Stimulated activated CD8-positive, alpha-beta memory T cell treated with anti-CD3 and anti-CD28 coated beads, Interleukin-7, amount 100 ng/mL, for 48 hours (primary cell): Measurements from ENCODE around the gene RALA.
A peak's percentile ranks its signal among the peaks of the same experiment; 100 is the strongest.

Experiments
- DNase-seq, 2 donors: peaks; one replicate each; pipeline ENCODE4 v3.0.0-alpha.2; 2020; ENCODE audit warnings: low read depth in 1 of 2; ENCODE audit errors: extremely low read depth in 1 of 2

RALA gene, protein sequence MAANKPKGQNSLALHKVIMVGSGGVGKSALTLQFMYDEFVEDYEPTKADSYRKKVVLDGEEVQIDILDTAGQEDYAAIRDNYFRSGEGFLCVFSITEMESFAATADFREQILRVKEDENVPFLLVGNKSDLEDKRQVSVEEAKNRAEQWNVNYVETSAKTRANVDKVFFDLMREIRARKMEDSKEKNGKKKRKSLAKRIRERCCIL

DNA sequence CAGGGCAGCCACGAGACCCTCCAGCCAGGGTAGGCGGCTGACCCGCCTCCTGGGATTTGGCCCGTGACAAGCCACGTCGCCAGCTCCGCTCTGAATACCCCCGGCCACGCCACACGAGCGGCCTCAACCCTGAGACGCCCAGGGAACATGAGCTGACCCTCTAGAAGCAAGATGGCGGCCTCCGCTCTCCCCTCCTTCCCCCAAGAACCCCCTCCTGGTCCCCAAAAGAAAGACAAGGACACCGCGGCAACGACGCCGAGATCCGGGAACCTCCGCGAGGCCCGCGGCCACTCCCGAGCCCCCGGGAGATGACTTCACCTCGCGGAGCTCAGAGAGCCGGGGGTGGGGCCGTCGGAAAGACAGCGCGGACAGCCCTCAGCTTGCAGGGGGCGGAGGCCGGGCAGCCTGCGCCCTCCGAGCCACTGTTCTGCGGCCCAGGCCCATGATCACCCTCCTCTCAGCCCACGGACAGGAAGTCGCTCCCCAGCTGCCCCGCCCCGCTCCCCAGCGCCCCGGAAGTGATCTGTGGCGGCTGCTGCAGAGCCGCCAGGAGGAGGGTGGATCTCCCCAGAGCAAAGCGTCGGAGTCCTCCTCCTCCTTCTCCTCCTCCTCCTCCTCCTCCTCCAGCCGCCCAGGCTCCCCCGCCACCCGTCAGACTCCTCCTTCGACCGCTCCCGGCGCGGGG is at the start of gene RALA:
Gene RALA (plus strand): TSS at position 526 of the 685 bp plus-strand sequence. CDS start 63,096 bp downstream, outside the sequence.
- peak; percentile 88 for DNase-seq

DNA sequence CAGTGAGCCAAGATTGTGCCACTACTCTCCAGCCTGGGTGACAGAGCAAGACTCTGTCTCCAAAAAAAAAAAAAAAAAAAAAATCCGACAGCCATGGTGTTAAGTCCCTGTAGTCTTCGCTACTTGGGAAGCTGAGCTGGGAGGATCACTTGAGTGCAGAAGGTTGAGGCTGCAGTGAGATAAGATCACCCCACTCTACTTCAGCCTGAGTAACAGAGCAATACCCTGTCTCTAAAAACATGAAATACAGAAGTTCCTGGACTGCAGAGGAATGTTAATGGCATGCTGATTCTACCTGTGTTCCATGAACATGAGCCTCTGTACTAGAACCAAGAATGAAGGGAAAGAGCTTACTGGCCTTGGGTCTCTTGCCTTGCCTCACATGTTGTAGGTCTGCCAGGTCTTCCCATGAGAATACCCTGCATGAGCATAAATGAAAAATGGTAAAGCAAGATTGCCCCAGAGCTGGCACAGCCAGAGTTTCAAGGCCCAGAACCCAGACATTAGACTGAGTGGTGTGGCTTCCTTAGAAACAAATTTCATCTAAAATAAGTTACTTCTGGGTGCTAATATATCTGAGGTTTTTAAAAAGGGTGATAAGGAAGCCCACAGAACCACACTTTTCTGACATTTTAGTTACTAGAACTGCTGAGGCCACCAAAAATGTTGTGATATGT is 48.6 kb upstream of the RALA start:
- DNase-seq: no peak

DNA sequence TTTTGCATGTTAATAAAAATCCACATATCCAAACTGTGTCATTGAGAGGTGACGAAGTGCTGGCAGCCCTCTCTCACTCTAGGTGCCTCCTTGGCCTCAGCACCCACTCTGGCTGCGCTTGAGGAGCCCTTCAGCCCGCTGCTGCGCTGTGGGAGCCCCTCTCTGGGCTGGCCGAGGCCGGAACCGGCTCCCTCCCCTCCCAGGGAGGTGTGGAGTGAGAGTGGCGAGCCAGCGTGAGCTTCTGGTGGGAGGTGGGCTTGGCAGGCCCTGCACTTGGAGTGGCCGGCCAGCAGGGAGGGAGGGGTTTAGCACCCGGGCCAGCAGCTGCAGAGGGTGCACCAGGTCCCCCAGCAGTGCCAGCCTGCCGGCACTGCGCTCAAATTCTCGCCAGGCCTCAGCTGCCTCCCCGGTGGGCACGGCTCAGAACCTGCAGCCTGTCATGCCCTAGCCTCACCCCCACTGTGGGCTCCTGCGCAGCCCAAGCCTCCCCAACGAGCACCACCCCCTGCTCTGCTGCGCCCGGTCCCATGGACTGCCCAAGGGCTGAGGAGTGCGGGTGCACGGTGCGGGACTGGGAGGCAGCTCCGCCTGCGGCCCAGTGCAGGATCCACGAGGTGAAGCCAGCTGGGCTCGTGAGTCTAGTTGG is 46.0 kb upstream of the RALA start:
- DNase-seq: no peak

DNA sequence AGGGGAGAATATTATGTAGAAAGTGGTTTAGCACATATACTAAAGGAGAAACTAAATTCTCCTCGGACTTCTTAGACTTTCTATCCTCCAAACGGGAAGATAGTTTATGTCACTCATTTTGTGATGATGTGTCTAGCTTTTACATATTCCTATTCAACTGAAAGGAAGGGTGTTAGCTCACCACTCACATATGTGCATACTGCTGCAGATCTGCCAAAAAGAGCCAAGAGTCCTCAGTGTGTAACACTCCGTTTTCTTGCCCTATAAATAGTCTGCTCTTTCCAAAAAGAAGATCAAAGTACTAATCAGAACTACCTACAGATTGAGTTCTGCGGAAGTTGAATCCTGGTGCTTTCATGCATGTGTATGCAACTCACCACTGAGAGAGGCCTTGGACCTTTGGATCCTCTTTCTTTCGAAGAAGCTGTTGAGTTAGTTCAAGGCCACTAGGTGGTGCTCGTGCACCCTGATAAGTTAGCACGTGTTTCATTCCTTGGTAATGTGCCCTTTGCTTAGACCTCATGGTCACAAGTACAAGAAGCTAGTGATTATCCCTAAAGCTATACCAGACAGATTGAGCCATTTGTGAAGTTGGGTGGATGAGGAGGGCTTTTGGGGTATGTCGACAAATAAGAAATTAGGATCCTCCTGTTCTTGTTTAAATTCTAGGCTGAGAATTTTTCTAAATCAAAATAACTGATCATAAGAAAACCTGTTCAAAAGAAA is 43.1 kb upstream of the RALA start:
- DNase-seq: peak; percentile 24 to 59

DNA sequence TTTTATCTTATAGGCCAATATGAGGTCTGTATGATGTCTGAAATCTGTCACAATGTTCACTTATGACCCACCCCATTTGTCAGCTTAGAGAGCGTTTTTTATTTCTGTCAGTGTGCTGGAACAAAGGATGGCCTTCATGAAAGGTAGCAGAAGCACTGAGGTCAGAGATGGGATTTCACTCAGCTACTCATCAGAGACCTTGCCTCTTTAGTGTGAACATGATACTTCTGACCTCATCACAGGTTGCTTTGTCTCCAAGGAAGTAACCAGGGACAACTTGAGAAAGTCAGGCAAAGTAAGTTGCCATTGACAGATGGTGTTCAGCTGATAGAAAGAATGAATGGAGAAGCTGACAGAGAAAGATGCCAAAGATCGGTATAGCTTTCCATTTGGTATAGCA is 40.8 kb upstream of the RALA start:
- DNase-seq: no peak

DNA sequence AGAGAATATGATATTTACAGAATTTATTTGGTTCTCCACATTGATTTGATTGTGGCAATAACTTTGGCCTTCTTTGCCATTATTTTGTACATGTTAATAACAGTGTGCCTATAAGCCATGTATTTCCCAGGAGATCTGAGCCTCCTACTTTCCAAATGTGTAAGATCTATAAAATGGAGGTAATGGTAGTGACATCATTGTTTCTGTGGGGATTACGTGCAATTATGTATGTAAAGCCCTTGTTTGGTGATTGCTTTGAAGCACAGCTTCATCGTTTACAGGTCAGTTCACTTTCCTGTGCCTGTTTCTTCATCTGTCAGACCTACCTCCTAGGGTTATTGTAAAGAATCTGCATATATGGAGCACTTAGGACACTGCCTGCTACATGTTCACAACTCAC is 39.8 kb upstream of the RALA start:
- no peak for DNase-seq

DNA sequence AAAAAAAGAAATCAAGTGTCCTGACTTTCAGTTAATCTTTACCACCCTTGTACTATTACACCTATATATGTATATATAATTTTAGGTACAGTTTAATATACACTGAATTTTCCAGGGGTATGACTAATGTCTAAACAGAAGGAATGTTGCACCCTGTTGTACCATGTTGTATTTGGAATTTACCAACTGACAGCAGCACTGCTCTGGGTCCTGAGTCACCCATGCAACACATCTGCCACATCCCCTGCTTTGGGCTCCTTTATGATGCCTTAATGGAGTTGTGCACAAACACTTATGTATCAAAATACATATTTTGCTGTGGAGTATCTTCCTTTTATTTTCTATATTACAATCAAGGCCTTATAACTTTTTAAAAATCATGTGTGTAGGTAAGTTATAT is 36.0 kb upstream of the RALA start:
- DNase-seq: no peak

DNA sequence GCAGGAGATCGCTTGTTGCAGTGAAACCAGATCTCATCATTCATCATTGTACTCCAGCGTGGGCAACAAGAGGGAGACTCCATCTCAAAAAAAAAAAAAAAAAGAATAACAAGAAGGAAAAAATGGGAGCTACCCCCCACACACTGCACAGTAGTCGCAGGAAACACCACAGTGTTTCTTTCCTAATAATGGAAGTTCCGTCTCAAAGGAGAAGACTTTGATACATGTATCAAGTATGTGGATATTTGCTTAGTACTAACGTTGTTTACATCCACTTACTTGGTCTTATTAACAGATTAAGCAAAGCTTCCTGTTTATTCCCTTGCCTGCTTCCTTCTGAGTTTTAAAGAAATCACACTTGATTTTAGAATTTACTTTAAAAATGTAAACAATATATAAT is 35.0 kb upstream of the RALA start:
- DNase-seq: no peak

DNA sequence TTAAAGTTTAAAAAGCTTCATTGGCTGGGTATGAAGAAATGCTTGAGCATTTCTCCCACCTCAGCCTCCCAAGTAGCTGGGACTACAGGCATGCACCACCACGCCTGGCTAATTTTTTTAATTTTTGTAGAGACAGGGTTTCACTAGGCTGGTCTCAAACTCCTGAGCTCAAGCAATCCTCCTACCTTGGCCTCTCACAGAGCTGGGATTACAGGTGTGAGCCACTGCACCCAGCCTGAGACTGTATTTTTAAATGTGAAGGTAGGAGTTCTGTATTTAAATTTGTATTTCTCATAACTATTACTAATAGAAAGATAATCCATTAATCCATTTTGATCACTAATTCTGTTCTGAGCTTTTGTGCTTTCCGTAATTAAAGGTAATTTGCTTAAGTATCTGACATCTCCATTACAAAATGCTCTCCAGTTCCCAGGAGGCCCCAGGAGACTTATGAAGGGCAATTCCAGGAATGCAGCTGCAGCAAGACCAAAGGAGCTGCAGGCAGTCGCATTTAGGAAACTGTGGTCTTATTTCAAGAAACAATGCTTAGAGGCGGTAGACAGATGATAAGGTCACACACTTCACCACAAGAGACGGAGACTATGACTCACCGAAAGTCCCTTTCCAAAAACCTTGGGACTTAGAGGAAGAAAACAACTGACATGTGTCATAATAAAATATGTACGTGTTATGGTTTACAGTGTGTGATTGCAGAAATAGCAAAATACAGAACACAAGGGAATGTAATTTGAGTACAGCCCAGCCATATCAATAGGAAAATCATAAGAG is 33.9 kb upstream of the RALA start:
- DNase-seq: peak; percentile 17 to 70

DNA sequence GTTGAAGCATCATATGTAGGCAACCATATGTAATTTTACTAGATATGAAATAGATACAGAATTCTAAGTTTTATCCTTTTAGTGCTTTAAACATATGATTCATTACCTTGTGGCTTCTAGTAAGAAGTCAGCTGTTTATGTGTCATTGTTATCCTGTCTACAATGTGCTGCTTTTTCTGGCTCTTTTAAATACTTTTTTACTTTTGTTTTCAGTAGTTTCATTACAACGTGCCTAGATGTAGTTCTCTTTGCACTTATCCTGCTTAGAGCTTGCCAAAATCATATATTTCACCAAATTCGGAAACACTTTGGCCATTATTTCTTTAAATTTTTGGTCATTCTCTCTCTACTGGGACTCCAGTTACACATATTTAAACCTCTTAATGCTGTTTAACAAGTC is 30.8 kb upstream of the RALA start:
- DNase-seq: no peak

DNA sequence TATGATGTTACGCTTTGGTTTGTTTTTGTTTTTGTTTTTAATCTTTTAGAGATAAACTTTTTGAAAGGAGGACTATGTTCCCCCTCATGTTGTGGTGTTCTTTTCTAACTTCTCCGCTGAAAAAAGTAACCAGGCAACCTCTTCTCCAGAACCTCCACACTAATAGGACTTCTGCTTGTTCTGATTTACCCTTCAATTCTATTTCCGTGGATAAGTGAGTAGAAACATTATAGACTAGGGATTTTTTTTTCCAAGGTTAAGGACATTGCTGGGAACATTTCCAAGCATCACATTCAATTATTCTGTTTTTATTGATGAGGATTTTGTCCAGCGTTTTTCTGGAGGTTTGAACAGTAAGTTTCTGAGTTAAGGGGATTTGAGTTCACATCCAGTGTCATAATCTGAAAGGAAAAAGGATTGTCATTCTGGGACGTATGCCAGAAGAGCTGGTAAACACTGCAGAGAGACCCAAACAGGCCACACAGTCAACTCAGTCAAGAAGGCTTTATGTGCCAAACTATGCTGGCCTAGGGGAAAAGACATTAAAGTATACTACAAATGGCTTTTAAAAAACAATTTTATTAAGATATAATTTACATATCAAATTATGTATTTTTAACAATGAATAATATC is 28.3 kb upstream of the RALA start:
- no peak for DNase-seq

DNA sequence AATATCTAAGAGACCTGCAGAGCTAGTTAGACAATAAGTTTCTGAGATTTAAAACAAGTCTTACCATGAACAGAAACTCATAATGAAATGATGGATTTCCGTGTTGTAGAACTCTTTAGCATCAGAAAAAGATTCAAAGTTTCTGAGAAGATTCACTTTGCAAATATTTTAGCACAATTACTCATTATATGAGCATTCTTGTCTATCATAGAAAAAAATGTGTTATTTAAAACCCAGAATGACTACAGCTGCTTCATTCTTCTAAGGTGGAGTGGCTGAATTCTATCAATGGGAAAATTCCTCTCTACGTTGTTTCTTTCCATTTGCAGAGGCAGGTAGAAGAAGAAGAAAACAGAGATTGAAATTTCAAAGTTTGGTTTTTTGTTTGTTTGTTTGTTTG is 21.0 kb upstream of the RALA start:
- DNase-seq: no peak

DNA sequence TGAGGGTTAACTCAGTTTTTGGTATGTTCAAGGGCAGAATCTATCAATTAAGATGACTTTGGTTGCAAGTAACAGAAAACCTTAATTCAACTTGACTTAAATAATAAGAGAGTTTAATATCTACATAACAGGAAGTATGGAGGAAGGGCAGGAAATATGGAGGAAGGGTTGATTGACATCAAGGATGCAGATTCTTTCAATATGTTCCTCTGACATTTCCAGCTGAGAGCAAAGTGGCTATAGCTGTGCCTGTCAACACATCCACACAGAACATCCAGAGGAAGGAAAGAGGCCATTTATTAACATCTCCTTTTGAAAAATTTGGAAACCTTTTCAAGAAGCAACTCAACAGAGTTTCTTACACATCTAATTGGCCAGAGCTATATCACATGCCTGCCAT is 19.4 kb upstream of the RALA start:
- no peak for DNase-seq

DNA sequence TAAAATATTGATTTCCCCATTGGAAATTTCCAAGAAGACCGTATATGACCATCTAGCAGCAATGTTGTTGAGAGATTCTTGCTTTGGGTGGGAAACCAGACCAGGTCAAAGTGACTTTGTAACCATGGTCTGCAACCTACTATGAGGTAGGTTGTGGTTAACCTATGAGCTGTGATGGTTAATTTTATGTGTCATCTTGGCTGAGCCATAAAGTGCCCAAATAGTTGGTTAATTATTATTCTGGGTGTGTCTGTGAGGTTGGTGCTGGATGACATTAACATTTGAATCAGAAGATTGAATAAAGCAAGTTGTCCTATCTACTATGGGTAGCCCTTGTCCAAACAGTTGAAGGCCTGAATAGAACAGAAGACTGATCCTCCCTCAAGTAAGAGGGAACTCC is 18.3 kb upstream of the RALA start:
- DNase-seq: no peak

DNA sequence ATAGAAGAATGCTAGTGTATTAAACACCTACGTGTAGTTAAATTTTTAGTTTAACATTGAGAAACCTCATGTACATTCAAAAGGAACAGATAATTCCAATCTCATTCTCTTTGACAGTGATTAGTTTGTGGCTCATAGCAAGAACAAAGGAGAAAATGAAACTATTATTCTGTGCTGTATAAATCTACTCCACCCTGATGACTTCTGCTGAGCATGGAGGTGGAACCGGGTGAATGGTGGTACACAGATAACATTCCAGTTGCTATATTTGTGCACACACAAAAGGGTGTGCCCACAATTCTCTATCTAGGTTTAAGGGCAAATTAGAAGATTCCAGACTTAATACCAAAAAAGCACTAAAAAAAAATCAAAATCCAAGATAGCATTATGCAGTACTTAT is 17.0 kb upstream of the RALA start:
- DNase-seq: no peak

DNA sequence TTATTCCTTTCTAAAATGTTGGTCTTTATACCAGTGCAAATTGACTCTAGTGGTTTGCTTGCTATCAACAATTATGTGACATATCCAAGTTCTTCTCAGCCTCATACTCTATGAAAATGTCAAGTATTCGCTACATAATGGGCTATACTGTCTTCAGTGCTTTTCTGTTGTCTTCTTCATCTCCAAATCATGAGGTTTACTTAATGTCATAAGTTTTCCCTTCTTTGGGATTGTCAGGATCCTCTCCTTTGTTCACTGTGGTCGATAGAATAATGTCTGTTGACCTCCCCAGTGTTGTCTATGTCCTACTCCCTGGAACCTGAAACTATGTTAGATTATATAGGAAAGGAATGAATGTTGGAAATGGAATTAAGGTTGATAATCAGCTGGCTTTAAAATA is 16.4 kb upstream of the RALA start:
- DNase-seq: no peak

DNA sequence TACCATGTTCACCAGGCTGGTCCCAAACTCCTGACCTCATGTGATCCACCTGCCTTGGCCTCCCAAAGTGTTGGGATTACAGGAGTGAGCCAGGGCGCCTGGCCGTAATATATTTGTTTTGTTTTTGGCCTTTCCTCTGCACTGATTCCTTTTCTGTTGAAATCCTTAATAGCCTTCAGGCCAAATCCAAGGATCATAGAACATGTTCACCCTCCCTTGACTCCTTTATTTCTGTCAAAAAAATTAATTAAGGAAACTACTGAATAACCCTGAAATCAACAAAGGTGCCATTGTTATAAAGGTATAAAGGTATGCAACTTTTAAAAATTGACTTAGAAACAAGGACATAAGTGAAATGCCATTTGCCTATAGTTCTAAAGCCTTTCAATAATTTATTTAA is 15.5 kb upstream of the RALA start:
- DNase-seq: no peak

DNA sequence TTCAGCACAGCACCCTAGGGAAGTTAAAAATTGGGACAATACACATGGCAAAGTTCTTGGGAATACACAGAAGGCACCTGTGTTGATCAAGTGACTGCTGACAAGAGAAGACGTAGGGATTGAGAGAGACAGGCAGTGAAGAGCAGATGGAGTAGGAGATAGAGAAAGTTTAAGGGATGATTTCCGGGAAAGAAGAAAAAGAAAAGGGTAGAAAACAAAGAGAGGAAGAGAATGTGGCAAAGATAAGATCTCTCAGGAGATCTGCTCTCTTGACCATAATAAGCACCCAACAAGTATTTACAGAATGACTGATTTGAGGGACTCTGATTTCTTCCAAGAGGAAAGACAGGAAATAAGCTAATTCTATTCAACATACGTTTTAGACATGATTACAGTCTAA is 15.1 kb upstream of the RALA start:
- no peak for DNase-seq

DNA sequence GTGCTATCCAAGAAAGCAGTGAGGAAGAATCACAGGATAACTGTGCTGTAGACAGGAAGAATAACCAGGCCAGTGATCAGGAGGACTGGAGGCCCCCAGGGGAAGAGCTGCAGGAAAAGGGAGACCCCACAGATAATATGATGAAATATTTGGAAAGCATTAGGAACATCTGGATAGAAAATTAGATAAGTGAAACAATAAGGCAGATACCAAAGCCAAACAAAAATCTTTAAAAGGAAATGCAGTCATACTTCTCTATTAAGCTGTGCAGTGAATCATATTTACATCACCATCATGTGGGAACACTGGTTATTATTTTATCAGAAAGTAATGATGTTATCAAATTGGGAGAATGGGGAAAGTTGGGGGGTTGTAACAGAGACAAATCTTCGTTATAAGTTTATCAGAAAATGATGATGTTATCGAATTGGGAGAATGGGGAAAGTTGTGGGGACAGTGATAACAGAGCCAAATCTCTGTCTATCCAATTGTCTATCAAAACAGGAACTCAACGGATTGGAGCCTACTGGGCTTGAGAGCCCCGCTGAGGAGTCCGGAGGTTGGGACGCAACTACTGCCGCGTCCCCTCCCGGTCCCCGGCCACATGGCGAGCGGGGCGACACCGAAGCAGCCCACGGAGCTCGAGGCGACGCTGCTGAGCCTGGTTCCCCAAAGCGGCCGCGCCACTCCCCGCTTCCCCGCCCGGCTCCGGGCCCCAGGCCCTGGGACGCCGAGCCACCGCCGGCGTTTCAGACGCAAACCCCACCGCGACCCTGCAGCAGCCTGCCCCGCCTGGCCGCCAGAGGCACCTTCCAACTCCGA is 14.0 kb upstream of the RALA start:
- no peak for DNase-seq
